Measurements from ENCODE around the gene RAP1GAP.

Gene RAP1GAP

GRCh38 chr1:21644906-21645305 is 24.3 kb downstream of the RAP1GAP start:
- no peaks in the 10 kb centered on the region for H3K9me3 Mint-ChIP-seq
- no peak for TF ChIP-seq CTCF (IDR thresholded peaks at IDR 0.05)
- no peaks in the 10 kb centered on the region for H3K36me3 Mint-ChIP-seq (ENCODE audit: low read depth)
- DNase-seq: no peak
- no peak overlapping the region for H3K27ac Mint-ChIP-seq
- peaks cover 12% of the 10 kb centered on the region for H3K4me1 Mint-ChIP-seq
- H3K4me3 Mint-ChIP-seq: no peak overlapping the region
- H3K27me3 Mint-ChIP-seq (ENCODE audit: low read depth, poor library complexity): peaks cover 32% of the 10 kb centered on the region

- peaks cover 17% of the 10 kb centered on the region for H3K4me1 Mint-ChIP-seq
- H3K36me3 Mint-ChIP-seq (ENCODE audit: low read depth): no peaks in the 10 kb centered on the region
- H3K4me3 Mint-ChIP-seq: no peak overlapping the region
- no peak overlapping the region for H3K27ac Mint-ChIP-seq
- H3K27me3 Mint-ChIP-seq (ENCODE audit: low read depth, poor library complexity): peaks cover 27% of the 10 kb centered on the region
- DNase-seq: no peak
- no peaks in the 10 kb centered on the region for H3K9me3 Mint-ChIP-seq
- no peak for TF ChIP-seq CTCF (IDR thresholded peaks at IDR 0.05)
These were observed 24.8 kb downstream of the RAP1GAP start for GRCh38 chr1:21644348-21644747.

GRCh38 chr1:21643624-21644023 is 25.5 kb downstream of the RAP1GAP start:
- H3K36me3 Mint-ChIP-seq (ENCODE audit: low read depth): no peaks in the 10 kb centered on the region
- peaks cover 20% of the 10 kb centered on the region for H3K4me1 Mint-ChIP-seq
- no peaks in the 10 kb centered on the region for H3K9me3 Mint-ChIP-seq
- H3K27ac Mint-ChIP-seq: no peak overlapping the region
- H3K4me3 Mint-ChIP-seq: no peak overlapping the region
- peaks cover 22% of the 10 kb centered on the region for H3K27me3 Mint-ChIP-seq (ENCODE audit: low read depth, poor library complexity)
- no peak for DNase-seq
- no peak for TF ChIP-seq CTCF (IDR thresholded peaks at IDR 0.05)

- no peak for TF ChIP-seq CTCF (IDR thresholded peaks at IDR 0.05)
- Mint-ChIP-seq H3K27ac (no peak overlapping the region), H3K4me3 (no peak overlapping the region), H3K9me3 (no peaks in the 10 kb centered on the region), H3K27me3 (ENCODE audit: low read depth, poor library complexity) (peaks cover 21% of the 10 kb centered on the region), H3K36me3 (ENCODE audit: low read depth) (no peaks in the 10 kb centered on the region), H3K4me1 (peaks cover 20% of the 10 kb centered on the region)
- DNase-seq: no peak
These were observed 27.0 kb downstream of the RAP1GAP start for GRCh38 chr1:21641967-21642739.

GRCh38 chr1:21641537-21641936 is 27.6 kb downstream of the RAP1GAP start:
- no peak for DNase-seq
- Mint-ChIP-seq H3K9me3 (no peaks in the 10 kb centered on the region), H3K4me1 (peaks cover 20% of the 10 kb centered on the region), H3K27ac (no peak overlapping the region), H3K4me3 (no peak overlapping the region), H3K27me3 (ENCODE audit: low read depth, poor library complexity) (peaks cover 21% of the 10 kb centered on the region), H3K36me3 (ENCODE audit: low read depth) (no peaks in the 10 kb centered on the region)
- no peak for TF ChIP-seq CTCF (IDR thresholded peaks at IDR 0.05)

- TF ChIP-seq CTCF (IDR thresholded peaks at IDR 0.05): no peak
- Mint-ChIP-seq H3K4me1 (peaks cover 20% of the 10 kb centered on the region), H3K27me3 (ENCODE audit: low read depth, poor library complexity) (peaks cover 19% of the 10 kb centered on the region), H3K9me3 (no peaks in the 10 kb centered on the region), H3K36me3 (ENCODE audit: low read depth) (no peaks in the 10 kb centered on the region), H3K4me3 (no peak overlapping the region), H3K27ac (no peak overlapping the region)
- DNase-seq: no peak
These were observed 28.1 kb downstream of the RAP1GAP start for GRCh38 chr1:21641076-21641475.

Data from nephron progenitor cell (in vitro differentiated cells).